HG03039 (cell line): Measurements from ENCODE around the gene FAM83C.

Experiments used
- ATAC-seq: cut with Tn5 transposase; IDR thresholded peaks from one replicate; pipeline ENCODE4 v1.9.1; 2021; ENCODE audit warnings: mild to moderate bottlenecking, moderate library complexity; ENCODE audit not compliant: unreplicated experiment

Gene FAM83C

GRCh38 chr20:35284992-35285805 is 7.0 kb downstream of the FAM83C start:
- ATAC-seq: no peak

GRCh38 chr20:35284267-35284991 is 7.8 kb downstream of the FAM83C start, which contains the start of gene EIF6:
Gene EIF6 (minus strand): TSS chr20:35284772. CDS start chr20:35284487, 285 bp downstream.
- ATAC-seq: peak; percentile 60

- peak; percentile 13 for ATAC-seq
These were observed 8.6 kb downstream of the FAM83C start for GRCh38 chr20:35283441-35284266.

DNA sequence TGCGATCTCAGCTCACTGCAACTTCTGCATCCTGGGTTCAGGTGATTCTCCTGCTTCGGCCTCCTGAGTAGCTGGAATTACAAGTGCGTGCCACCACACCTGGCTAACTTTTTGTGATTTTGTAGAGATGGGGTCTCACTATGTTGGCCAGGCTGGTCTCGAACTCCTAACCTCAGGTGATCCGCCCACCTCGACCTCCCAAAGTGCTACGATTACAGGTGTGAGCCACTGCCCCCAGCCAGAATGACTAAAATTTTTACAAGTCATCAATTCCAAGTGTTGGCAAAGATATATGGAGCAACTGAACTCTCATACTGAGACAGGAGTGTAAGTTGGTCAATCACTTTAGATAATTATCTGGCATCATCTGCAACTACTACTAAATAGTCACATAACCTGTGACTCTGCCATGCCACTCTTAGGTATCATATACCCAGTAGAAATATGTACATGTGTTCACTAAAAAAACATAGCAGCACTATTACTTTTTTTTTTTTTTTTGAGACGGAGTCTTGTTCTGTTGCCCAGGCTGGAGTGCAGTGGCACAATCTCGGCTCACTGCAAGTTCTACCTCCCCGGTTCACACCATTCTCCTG is 10.6 kb downstream of the FAM83C start:
- no peak for ATAC-seq

GRCh38 chr20:35280523-35280922 is 11.7 kb downstream of the FAM83C start:
- ATAC-seq: no peak

DNA sequence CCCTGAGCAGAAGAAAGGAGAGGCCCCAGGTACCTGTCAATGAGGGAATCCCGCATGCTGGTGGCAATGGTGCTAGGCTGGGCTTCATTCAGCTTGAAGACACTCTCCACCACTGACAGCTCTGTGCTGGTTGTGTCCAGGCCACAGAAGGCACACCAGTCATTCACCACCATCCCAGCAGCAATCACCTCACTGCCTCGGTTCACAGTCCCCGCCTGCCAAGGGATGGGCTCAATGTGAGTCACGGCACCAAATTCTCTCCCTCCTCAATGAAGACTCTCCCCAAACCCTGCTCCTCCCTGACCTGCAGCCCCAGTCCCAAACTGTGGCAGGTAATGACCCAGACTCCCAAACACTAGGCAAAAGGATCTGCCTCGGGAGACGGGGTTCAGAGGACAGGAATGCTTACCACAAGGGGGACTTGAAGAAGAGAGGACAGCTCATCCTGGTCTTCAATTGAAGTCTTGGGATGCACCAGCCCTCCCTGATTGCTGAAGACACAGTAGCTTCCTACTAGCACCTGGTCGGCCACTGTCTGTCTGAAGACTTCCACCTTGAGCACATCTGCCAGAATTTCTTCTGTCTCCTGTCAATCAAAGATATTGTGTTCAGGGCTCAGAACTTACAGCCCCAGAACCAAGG is 12.6 kb downstream of the FAM83C start:
- ATAC-seq: no peak

- ATAC-seq: no peak
These were observed 13.2 kb downstream of the FAM83C start for GRCh38 chr20:35279040-35279439.

DNA sequence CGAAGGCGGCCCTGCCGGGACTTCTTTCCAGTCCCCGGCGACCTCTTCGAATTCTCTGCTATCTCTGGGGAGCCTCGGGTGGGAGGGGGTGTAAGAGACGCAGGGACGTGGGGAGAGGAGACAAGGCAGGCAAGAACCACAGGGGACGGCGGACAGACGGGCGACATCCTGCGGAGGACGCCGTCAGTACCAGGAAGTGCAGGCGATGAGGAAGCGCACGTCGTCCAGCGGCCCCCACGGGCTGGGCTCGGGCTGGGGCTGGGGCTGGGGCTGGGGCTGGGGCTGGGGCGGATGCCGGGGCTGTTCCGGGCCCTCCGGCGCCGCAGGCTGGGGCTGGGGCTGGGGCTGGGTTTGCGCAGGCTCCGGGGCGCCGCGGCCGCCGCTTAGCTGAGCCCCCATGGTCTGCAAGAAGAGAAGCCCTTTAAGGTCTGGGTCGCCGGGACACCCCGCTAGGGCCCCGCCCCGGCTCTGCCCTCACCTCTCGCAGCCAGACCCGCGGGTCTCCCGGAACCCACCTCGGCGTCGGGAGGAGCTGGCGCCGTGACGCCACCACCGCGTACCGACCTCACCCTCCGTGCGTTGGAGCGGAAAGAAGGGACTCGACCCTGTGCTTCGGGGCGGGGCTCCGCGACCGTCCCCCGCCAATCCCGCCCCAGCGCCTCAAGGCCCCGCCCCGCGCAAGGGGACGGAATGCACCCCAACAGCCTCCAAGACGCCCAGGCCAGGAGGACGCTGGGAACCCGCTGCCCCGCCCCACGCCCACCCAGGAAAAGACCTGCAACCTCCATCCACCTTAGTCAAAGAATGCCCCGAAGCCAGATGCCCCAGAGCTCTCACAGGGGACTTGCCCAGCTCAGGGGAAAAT is 14.5 kb downstream of the FAM83C start, which contains the start of gene MMP24OS:
TSS of gene MMP24OS (minus strand) at position 592 of the 865 bp plus-strand sequence. CDS start at position 399, 193 bp downstream.
- peak; percentile 76 for ATAC-seq

DNA sequence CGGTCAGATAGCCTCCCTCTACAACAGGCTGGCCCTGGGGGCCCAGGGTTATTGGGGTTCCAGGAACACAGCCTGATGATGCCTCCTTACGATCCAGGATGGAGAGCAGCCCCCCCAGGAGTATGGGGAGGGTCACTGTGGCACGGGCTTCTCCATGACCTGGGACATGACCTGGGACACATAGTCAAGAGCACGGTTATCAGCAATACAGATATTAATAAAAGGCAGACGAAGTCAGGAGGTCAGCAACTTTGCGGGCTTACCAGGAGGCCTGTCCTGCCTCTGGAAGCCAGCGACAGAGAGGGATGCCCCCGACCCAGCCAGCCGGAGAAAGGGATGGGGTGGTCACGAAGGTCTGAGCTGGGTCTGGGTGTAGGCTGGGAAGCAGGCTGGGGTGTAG is 15.1 kb downstream of the FAM83C start:
- ATAC-seq: peak; percentile 11

GRCh38 chr20:35276408-35276807 is 15.8 kb downstream of the FAM83C start:
- ATAC-seq: no peak

DNA sequence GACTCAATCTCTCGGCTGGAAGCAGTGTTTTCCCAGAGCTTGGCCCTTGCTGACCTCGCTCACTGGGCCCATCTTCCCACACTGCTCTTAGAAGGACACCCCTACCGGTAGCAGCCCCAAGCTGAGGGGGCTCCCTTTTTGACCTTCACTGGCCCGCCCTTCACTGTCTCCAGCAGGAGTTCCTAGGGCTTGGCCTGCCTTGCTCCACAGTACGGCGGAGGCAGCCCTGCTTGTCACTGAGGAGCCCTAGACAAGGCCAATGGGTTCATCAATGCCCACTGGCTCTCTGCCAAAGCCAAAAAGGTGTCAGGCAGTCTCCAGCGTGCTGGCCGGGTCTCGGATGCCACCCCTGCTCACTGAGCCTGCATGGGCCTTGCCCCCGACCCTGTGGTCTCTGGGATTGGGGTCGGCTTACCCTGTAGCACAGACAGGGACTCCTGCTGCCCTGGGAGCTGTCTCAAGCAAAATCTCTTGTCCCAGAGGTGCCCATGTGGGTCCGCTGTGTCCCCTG is 16.4 kb downstream of the FAM83C start:
- ATAC-seq: no peak

- no peak for ATAC-seq
These were observed 17.8 kb downstream of the FAM83C start for GRCh38 chr20:35274172-35275092.

DNA sequence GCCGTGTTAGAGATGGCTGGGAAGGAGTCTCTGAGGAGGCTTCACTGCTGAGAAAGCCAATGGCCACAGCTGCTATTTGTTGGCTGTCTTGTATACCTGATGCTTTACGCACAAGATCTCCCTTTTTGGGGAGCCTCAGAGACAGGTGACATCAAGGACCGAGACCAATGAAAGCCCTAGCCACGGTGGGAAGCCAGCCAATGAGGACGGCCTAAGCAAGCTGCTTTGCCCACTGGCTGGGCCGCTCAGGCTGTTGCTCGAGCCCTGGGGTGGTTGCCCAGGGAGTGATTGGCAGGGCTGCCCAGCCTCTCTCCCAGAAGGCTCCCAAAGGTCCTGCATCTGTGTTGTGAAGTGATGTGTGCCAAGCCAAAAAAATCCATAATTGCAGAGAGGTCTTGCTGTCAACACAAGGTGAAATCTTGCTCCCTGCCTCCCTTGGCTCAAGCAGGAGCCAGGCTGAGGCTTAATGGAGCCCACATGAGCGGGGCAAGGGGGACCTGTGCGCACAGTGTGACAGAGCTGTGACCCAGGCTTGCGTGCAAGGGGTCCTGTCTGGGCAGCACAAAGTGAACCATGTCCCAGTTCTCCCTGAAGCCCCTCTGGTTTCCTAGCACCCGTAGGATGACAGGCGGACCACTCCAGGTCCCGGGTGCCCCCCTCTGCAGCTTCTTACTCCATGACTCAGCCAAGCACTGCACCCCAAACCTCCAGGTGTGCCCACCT is 18.6 kb downstream of the FAM83C start:
- no peak for ATAC-seq

GRCh38 chr20:35271904-35272303 is 20.3 kb downstream of the FAM83C start:
- ATAC-seq: no peak

DNA sequence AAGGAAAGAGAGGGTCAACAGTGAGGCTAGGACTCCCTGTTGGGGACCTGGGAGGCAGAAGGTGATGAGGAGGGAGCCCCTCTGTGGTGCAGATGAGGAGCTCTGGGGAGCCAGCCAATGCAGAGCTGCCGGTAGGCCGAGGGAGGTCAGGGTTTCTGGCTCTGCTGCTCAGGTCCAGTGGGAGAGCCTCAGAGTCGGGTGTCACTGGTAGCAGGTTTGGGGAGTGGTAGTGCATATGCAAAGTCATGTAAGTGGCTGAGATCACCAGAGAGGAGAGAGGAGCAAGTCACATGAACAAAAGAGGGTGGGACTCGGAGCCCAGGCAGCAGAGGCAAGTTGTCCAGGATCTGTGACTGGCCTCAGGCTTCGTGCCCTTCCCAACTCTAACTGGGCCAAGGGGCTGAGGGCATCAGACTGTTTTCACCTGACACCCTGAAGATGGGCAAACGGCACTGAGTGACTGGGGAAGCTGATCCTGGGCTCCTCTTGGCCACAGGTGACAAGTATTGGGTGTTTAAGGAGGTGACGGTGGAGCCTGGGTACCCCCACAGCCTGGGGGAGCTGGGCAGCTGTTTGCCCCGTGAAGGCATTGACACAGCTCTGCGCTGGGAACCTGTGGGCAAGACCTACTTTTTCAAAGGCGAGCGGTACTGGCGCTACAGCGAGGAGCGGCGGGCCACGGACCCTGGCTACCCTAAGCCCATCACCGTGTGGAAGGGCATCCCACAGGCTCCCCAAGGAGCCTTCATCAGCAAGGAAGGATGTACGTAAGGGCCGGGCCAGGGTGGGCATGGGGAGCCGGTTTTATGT is 20.9 kb downstream of the FAM83C start:
- ATAC-seq: no peak
